COLO668 (cell line): ENCODE measurements around the gene PLA2G5.
"Not testable (repeated sequence)": the region's sequence is repeated elsewhere in the genome, so short reads cannot be mapped to it uniquely, and the experiment has no call there.

Source experiments
- DNase-seq: peaks from one replicate; lab custom pipeline; 2025; ENCODE audit not compliant: unreplicated experiment; lab: John Stamatoyannopoulos, UW

PLA2G5 gene

GRCh38 chr1:20115479-20115878 is 45.5 kb downstream of the PLA2G5 start:
- no peak for DNase-seq

- no peak for DNase-seq
Observed at GRCh38 chr1:20115916-20116315, 45.9 kb downstream of the PLA2G5 start.

- DNase-seq = no peak
Observed at GRCh38 chr1:20117236-20117635, 47.2 kb downstream of the PLA2G5 start.

GRCh38 chr1:20119347-20119746 is 49.4 kb downstream of the PLA2G5 start, which contains the start of gene PLA2G2D:
Gene PLA2G2D (minus strand): TSS chr1:20119536. CDS start chr1:20119498, 38 bp downstream.
- no peak for DNase-seq

- DNase-seq = no peak
Observed at GRCh38 chr1:20120796-20121195, 50.8 kb downstream of the PLA2G5 start.

- DNase-seq = no peak
Observed at GRCh38 chr1:20123722-20124455, 53.9 kb downstream of the PLA2G5 start.

GRCh38 chr1:20124456-20125057 is 54.6 kb downstream of the PLA2G5 start:
- DNase-seq = no peak

GRCh38 chr1:20125100-20125499 is 55.1 kb downstream of the PLA2G5 start:
- no peak for DNase-seq

GRCh38 chr1:20126041-20126805 is 56.2 kb downstream of the PLA2G5 start:
- DNase-seq = no peak

GRCh38 chr1:20126806-20127440 is 56.9 kb downstream of the PLA2G5 start:
- no peak for DNase-seq

GRCh38 chr1:20130518-20130917 is 60.5 kb downstream of the PLA2G5 start:
- DNase-seq = not testable (repeated sequence)

- no peak for DNase-seq
Observed at GRCh38 chr1:20134995-20135394, 65.0 kb downstream of the PLA2G5 start.

GRCh38 chr1:20136249-20136648 is 66.3 kb downstream of the PLA2G5 start:
- DNase-seq = no peak

GRCh38 chr1:20137055-20137454 is 67.1 kb downstream of the PLA2G5 start:
- DNase-seq = no peak

GRCh38 chr1:20137604-20138003 is 67.6 kb downstream of the PLA2G5 start:
- DNase-seq = no peak

GRCh38 chr1:20138346-20138745 is 68.4 kb downstream of the PLA2G5 start:
- no peak for DNase-seq

- no peak for DNase-seq
Observed at GRCh38 chr1:20138961-20139550, 69.1 kb downstream of the PLA2G5 start, which contains the start of gene PLA2G2F. Gene PLA2G2F (plus strand): TSS chr1:20139323. CDS start chr1:20139428, 105 bp downstream.

- no peak for DNase-seq
Observed at GRCh38 chr1:20139776-20140612, 70.0 kb downstream of the PLA2G5 start.

GRCh38 chr1:20141001-20141400 is 71.0 kb downstream of the PLA2G5 start:
- DNase-seq = no peak

- no peak for DNase-seq
Observed at GRCh38 chr1:20141466-20141865, 71.5 kb downstream of the PLA2G5 start.
